ENCODE data around the gene SLC16A4. TPM values are rescaled to one million over a fixed set of nuclear protein-coding genes. Genes with fewer than 3 reads are reported as not detected.
"Not testable (repeated sequence)": the region's sequence is repeated elsewhere in the genome, so short reads cannot be mapped to it uniquely, and the experiment has no call there.

The SLC16A4 gene
- polyA plus RNA-seq, 4 donors: 14.2 to 97.3 (median 71.0) TPM

GRCh38 chr1:110411173-110411735, 20.4 kb upstream of the SLC16A4 start:
- no peak for DNase-seq (ENCODE audit: low read depth in 4 of 4, low spot score in 3 of 4)

GRCh38 chr1:110409316-110409715, 18.5 kb upstream of the SLC16A4 start:
- DNase-seq (ENCODE audit: low read depth in 4 of 4, low spot score in 3 of 4): no peak

- DNase-seq (ENCODE audit: low read depth in 4 of 4, low spot score in 3 of 4): no peak
These were observed 17.7 kb upstream of the SLC16A4 start for GRCh38 chr1:110408488-110408887.

GRCh38 chr1:110407260-110408210, 16.7 kb upstream of the SLC16A4 start, which contains the start of gene LAMTOR5:
TSS of gene LAMTOR5 (minus strand) at chr1:110407694. CDS start at chr1:110407620, 74 bp downstream.
- DNase-seq (ENCODE audit: low read depth in 4 of 4, low spot score in 3 of 4): peak; percentile 82 to 91 (median 91)

- not testable (repeated sequence) for DNase-seq (ENCODE audit: low read depth in 4 of 4, low spot score in 3 of 4)
These were observed 15.6 kb upstream of the SLC16A4 start for GRCh38 chr1:110406407-110406806.

- no peak for DNase-seq (ENCODE audit: low read depth in 4 of 4, low spot score in 3 of 4)
These were observed 13.6 kb upstream of the SLC16A4 start for GRCh38 chr1:110404401-110404800.

- no peak for DNase-seq (ENCODE audit: low read depth in 4 of 4, low spot score in 3 of 4)
These were observed 13.0 kb upstream of the SLC16A4 start for GRCh38 chr1:110403805-110404204.

- not testable (repeated sequence) for DNase-seq (ENCODE audit: low read depth in 4 of 4, low spot score in 3 of 4)
These were observed 5.6 kb upstream of the SLC16A4 start for GRCh38 chr1:110396259-110396958.

GRCh38 chr1:110394493-110394820, 3.6 kb upstream of the SLC16A4 start:
- no peak for DNase-seq (ENCODE audit: low read depth in 4 of 4, low spot score in 3 of 4)

- DNase-seq (ENCODE audit: low read depth in 4 of 4, low spot score in 3 of 4): peak in 1 of 4 donors; percentile 20
These were observed 3.1 kb upstream of the SLC16A4 start for GRCh38 chr1:110393691-110394492.

- DNase-seq (ENCODE audit: low read depth in 4 of 4, low spot score in 3 of 4): no peak
These were observed 2.5 kb upstream of the SLC16A4 start for GRCh38 chr1:110393286-110393685.

- no peak for DNase-seq (ENCODE audit: low read depth in 4 of 4, low spot score in 3 of 4)
These were observed 730 bp downstream of the SLC16A4 start for GRCh38 chr1:110390096-110390495.

GRCh38 chr1:110387048-110387754, 3.6 kb downstream of the SLC16A4 start:
- DNase-seq (ENCODE audit: low read depth in 4 of 4, low spot score in 3 of 4): no peak

- no peak for DNase-seq (ENCODE audit: low read depth in 4 of 4, low spot score in 3 of 4)
These were observed 5.5 kb downstream of the SLC16A4 start for GRCh38 chr1:110385369-110385768.

GRCh38 chr1:110384581-110385321, 6.1 kb downstream of the SLC16A4 start:
- DNase-seq (ENCODE audit: low read depth in 4 of 4, low spot score in 3 of 4): no peak

GRCh38 chr1:110383251-110383990, 7.4 kb downstream of the SLC16A4 start:
- no peak for DNase-seq (ENCODE audit: low read depth in 4 of 4, low spot score in 3 of 4)

GRCh38 chr1:110380672-110381283, 10.0 kb downstream of the SLC16A4 start:
- no peak for DNase-seq (ENCODE audit: low read depth in 4 of 4, low spot score in 3 of 4)

GRCh38 chr1:110375490-110375889, 15.3 kb downstream of the SLC16A4 start:
- DNase-seq (ENCODE audit: low read depth in 4 of 4, low spot score in 3 of 4): no peak
